LNCaP clone FGC (cell line): Measurements from ENCODE around the gene SLC16A11.
A peak's percentile ranks its signal among the peaks of the same experiment; 100 is the strongest.

Experiments used
- DNase-seq: peaks from one replicate; pipeline ENCODE4 v3.0.0-alpha.2; 2011; ENCODE audit warnings: low read depth
- H3K4me3 ChIP-seq: 2 replicates; pipeline ENCODE4 v1.5.1; 2011; ENCODE audit warnings: mild to moderate bottlenecking, low read depth, low read length, control low read depth
- TF ChIP-seq, protein P1 (sequence below): IDR thresholded peaks from 2 replicates; pipeline ENCODE4 v1.5.1; 2012; ENCODE audit warnings: mild to moderate bottlenecking; ENCODE audit not compliant: control insufficient read depth, insufficient read depth; ENCODE audit errors: extremely low read depth

The SLC16A11 gene

DNA sequence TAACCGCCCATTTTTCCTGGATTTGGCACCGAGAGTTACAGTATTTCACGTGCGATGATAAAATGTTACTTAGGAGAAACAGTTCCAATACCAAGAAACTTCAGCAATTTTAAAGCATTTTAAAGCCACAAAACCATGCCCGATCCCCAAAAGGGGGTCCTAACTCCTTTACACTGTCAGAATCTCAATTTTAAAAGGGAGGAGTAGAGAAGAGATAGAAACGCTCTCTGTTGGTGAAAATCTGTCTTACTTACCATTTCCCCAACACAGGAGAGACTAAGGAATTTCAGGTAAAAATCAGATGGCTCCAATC, 32.0 kb downstream of the SLC16A11 start:
- DNase-seq, result no peak
- peak overlapping the region; percentile 79 for H3K4me3 ChIP-seq
- TF ChIP-seq, protein P1, sequence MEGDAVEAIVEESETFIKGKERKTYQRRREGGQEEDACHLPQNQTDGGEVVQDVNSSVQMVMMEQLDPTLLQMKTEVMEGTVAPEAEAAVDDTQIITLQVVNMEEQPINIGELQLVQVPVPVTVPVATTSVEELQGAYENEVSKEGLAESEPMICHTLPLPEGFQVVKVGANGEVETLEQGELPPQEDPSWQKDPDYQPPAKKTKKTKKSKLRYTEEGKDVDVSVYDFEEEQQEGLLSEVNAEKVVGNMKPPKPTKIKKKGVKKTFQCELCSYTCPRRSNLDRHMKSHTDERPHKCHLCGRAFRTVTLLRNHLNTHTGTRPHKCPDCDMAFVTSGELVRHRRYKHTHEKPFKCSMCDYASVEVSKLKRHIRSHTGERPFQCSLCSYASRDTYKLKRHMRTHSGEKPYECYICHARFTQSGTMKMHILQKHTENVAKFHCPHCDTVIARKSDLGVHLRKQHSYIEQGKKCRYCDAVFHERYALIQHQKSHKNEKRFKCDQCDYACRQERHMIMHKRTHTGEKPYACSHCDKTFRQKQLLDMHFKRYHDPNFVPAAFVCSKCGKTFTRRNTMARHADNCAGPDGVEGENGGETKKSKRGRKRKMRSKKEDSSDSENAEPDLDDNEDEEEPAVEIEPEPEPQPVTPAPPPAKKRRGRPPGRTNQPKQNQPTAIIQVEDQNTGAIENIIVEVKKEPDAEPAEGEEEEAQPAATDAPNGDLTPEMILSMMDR, result no peak

DNA sequence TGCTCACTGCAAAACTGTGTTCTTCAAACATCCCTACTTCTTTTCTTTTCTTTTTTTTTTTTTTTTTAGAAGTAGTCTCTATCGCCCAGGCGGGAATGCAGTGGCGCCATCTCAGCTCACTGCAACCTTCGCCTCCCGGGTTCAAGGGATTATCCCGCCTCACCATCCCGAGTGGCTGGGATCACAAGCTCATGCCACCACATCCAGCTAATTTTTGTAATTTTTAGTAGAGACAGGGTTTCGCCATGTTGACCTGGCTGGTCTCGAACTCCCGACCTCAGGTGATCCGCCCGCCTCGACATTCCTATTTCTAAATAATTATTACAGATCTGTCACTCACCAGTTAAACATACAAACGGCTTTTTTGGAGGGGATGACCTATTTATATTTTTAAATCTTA, 32.5 kb downstream of the SLC16A11 start:
- H3K4me3 ChIP-seq, result peak overlapping the region; percentile 79
- TF ChIP-seq, protein P1, result no peak
- no peak for DNase-seq

DNA sequence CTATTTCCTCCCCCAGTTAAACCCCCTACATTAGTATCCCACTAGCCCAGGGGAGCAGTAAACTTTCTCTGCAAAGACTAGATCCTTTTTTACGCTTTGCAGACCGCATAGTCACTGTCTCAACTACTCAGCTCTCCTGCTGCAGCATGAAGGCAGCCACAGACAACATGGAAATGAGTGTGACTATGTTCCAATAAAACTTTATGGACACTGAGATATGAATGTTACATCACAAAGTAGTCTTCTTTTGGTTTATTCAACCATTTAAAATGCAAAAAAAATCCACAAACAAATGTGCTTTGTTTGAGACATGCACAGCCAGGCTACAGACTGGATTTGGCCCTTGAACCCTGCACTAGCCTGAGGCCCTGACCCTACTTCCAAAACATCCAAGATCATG, 33.4 kb downstream of the SLC16A11 start:
- DNase-seq, result no peak
- H3K4me3 ChIP-seq, result no peak overlapping the region
- TF ChIP-seq, protein P1, result no peak

DNA sequence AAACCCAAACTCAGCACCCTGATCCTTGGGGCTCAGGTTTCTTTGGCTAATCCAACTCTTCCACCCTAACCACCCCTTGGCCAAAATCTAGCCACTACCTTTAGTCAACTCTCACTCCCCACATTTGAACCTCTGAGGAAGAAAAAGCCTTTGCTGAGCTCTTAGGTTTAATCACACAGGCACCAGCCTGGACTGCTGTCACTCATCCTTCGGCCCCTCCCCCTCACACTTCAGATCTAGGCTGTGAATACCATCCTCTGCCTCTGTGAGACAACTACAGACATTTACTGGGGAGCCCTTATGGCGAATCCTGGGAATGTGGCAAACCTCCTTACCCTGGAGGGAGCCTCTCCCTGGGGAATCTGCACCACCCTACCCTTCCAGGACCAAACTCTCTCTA, 36.7 kb downstream of the SLC16A11 start:
- TF ChIP-seq, protein P1, result no peak
- DNase-seq, result no peak
- no peak overlapping the region for H3K4me3 ChIP-seq

DNA sequence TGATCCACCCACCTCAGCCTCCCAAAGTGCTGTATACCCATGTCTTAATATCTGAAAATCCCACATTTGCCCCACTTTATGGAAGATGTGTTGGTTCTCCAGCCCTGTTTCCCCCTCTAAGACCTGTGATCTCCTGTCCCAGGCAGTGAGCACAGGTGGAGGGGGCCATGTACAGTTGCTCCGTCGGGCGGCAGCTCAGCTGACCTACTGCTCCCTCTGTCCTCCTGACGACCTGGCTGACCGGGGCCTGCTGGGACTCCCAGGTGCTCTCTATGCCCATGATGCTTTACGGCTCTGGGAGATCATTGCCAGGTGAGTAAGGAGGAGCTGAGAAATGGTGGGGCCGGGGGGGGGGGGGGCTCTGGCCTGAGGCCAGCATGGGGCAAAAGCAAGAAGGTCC, 38.2 kb downstream of the SLC16A11 start:
- TF ChIP-seq, protein P1, result no peak
- DNase-seq, result no peak
- no peak overlapping the region for H3K4me3 ChIP-seq

DNA sequence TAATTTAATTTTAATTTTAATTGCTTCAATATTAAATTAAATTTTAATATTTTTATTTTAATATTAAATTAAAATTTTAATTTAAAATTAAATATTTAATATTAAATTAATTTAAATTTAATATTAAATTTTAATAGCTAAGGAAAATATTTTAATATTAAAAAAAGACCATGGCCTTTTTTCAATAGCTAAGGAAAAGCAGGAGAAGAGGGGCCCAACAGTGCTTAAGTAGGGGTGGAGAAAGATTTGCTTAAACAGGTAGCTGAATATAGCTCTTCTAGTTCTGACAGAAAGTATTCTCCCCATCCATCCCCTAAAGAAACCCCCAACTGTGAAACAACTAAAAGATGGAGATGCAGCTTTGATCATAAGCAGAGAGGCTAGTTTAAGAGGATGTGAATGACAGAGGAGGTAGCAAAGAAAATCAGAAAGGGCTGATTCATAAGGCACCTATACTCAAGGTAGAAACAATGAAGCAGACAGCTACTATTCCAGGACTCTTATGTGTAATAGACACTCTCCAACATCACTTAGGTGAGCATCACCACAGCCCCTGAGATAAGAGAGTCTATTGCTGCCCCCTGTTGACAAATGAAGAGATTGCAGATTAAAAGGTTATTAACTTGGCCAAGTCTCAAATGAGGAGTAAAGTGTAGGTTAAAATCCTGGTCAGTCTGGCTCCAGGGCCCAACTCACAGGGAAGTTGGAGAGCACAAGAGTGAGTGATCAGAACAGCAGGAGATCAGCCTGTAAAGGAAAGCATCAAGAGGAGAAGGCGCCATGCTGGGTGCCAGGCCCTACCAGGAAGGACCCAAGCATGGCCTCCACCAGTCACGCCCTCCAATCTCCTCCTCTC, 39.3 kb downstream of the SLC16A11 start:
- no peak overlapping the region for H3K4me3 ChIP-seq
- DNase-seq, result peak; percentile 52
- TF ChIP-seq, protein P1, result peak; percentile 76

DNA sequence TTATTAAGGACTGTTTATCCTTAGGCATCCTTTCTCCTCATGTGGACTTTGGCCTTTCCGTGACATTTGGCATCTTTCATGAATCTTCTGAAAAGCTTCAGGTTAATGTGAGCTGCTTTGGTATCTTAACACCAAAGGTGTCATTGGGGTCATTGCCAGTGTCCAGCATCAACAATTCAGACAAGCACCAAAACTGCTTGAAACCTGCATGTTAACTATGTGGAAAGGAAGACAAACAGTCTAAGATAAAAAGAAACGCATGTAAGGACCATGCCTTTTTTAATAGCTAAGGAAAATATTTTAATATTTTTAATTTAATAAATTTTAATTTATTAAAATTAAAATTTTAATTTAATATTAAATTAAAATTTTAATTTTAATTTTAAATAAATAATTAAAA, 40.1 kb downstream of the SLC16A11 start:
- TF ChIP-seq, protein P1, result no peak
- H3K4me3 ChIP-seq, result no peak overlapping the region
- no peak for DNase-seq
